Kidney (tissue), 14 donors: ENCODE measurements around the gene ZNF451. TPM values are rescaled to one million over a fixed set of nuclear protein-coding genes. Genes with fewer than 3 reads are reported as not detected.

ENCODE experiments used
- DNase-seq, 5 donors: peaks; one replicate each; pipeline ENCODE4 v3.0.0-alpha.2; 2013 to 2020
- FAIRE-seq: peaks from 2 replicates; lab custom pipeline; 2012; peaks lifted over from hg19 to GRCh38; lab: Jason Lieb, UNC
- H3K27ac ChIP-seq, 2 donors: one replicate each; pipeline ENCODE4 v1.7.0; 2013; ENCODE audit warnings: low read depth in 2 of 2, low read length in 2 of 2, inconsistent platforms in 1 of 2
- H3K27me3 ChIP-seq: one replicate; pipeline ENCODE4 v1.7.1; 2013; ENCODE audit warnings: low read length, inconsistent platforms; ENCODE audit not compliant: control insufficient read depth, insufficient read depth
- H3K36me3 ChIP-seq, 3 donors: one replicate each; pipeline versions ENCODE4 v1.7.0 to v1.7.1; 2013; ENCODE audit warnings: low read length in 3 of 3, control low read depth in 1 of 3, inconsistent platforms in 1 of 3; ENCODE audit not compliant: insufficient read depth in 3 of 3, control insufficient read depth in 2 of 3
- H3K4me1 ChIP-seq, 3 donors: one replicate each; pipeline versions ENCODE4 v1.7.0 to v1.7.1; 2013; ENCODE audit warnings: low read length in 3 of 3, inconsistent platforms in 1 of 3, low read depth in 1 of 3; ENCODE audit not compliant: control insufficient read depth in 2 of 3, insufficient read depth in 2 of 3
- H3K4me3 ChIP-seq, 3 donors: one replicate each; pipeline versions ENCODE4 v1.7.0 to v1.8.1; 2013; ENCODE audit warnings: low read length in 3 of 3, control low read depth in 1 of 3, inconsistent platforms in 1 of 3
- H3K9ac ChIP-seq, 3 donors: one replicate each; pipeline versions ENCODE4 v1.7.0 to v1.7.1; 2013; ENCODE audit warnings: low read length in 3 of 3, control low read depth in 1 of 3, inconsistent platforms in 1 of 3
- H3K9me3 ChIP-seq, 3 donors: one replicate each; pipeline versions ENCODE4 v1.7.0 to v1.7.1; 2013; ENCODE audit warnings: low read length in 3 of 3, control low read depth in 1 of 3, inconsistent platforms in 1 of 3; ENCODE audit not compliant: control insufficient read depth in 2 of 3, insufficient read depth in 1 of 3
- CTCF ChIP-seq: IDR thresholded peaks from 3 replicates; pipeline ENCODE4 v1.5.1; 2012; ENCODE audit warnings: mild to moderate bottlenecking, moderate library complexity, borderline replicate concordance; ENCODE audit not compliant: insufficient read depth; ENCODE audit errors: extremely low read depth
- intact Hi-C: fragments of 100-400 bp; cut with DNase I; formaldehyde crosslinking; loops from one replicate; pipeline ENCODE4 v1.11.1; 2022
- polyA plus RNA-seq: library from polyadenylated mRNA; stranded (reverse); fragments of 350-450 nt; fragmentation: Illumina TruSeq; extraction: RNeasy Lipid Tissue Mini Kit (QIAGEN cat#74804); gene quantifications from one replicate; pipeline ENCODE4 v1.2.3, GENCODE V29; 2014; ENCODE audit warnings: low read depth, low replicate concordance; ENCODE audit not compliant: insufficient read depth
- total RNA-seq: library from RNA; stranded (reverse); fragmentation: NEBNext Ultra II Directional; extraction: Animal tissue kit (Norgen Biotek cat#: 25700); gene quantifications from one replicate; pipeline ENCODE4 v1.2.1, GENCODE V29; 2021
- donor health status: control.
- donor health status: control.
- donor health status: control.
- donor health status: control.
- donor health status: control.
- donor health status: DM: yes; HTN: yes; CAD: no.
- donor health status: Normal renal cell carcinoma (clear cell type).

Gene ZNF451
- total and polyA plus RNA-seq, 2 donors from 2014 or later = 7.8 to 55.0 TPM

GRCh38 chr6:57106990-57107389 is 17.0 kb downstream of the ZNF451 start:
- H3K27ac ChIP-seq = no peak overlapping the region
- intact Hi-C loops = no loop called here
- TF ChIP-seq CTCF = no peak
- H3K9ac ChIP-seq = no peak overlapping the region
- H3K27me3 ChIP-seq = no peaks in the 10 kb centered on the region
- peaks cover 5 to 14% (median 6%) of the 10 kb centered on the region in 3 donors for H3K36me3 ChIP-seq
- H3K4me1 ChIP-seq = no peaks in the 10 kb centered on the region
- H3K4me3 ChIP-seq = no peak overlapping the region
- no peak for DNase-seq
- no peaks in the 10 kb centered on the region for H3K9me3 ChIP-seq
- FAIRE-seq = no peak

- Histone ChIP-seq H3K9me3 (no peaks in the 10 kb centered on the region), H3K27me3 (no peaks in the 10 kb centered on the region), H3K36me3 (peaks cover 0 to 2% (median 0%) of the 10 kb centered on the region in 3 donors), H3K9ac (no peak overlapping the region), H3K4me3 (no peak overlapping the region), H3K27ac (no peak overlapping the region), H3K4me1 (no peaks in the 10 kb centered on the region)
- DNase-seq (no peak), FAIRE-seq (no peak)
- no peak for TF ChIP-seq CTCF
- intact Hi-C loops = no loop called here
Observed at GRCh38 chr6:57108691-57109090, 18.7 kb downstream of the ZNF451 start.

- FAIRE-seq (no peak), DNase-seq (no peak)
- H3K9me3 ChIP-seq = no peaks in the 10 kb centered on the region
- no peak overlapping the region for H3K27ac ChIP-seq
- H3K9ac ChIP-seq = no peak overlapping the region
- intact Hi-C loops = no loop called here
- no peaks in the 10 kb centered on the region for H3K36me3 ChIP-seq
- TF ChIP-seq CTCF = no peak
- no peaks in the 10 kb centered on the region for H3K4me1 ChIP-seq
- H3K4me3 ChIP-seq = no peak overlapping the region
- no peaks in the 10 kb centered on the region for H3K27me3 ChIP-seq
Observed at GRCh38 chr6:57109880-57110279, 19.9 kb downstream of the ZNF451 start.

GRCh38 chr6:57113105-57113504 is 23.1 kb downstream of the ZNF451 start:
- DNase-seq = no peak
- Histone ChIP-seq H3K4me3 (no peak overlapping the region), H3K27me3 (no peaks in the 10 kb centered on the region), H3K36me3 (no peaks in the 10 kb centered on the region), H3K9me3 (no peaks in the 10 kb centered on the region), H3K4me1 (no peaks in the 10 kb centered on the region), H3K9ac (no peak overlapping the region), H3K27ac (no peak overlapping the region)
- intact Hi-C loops = no loop called here
- TF ChIP-seq CTCF = no peak
- FAIRE-seq = no peak
